Caco-2 (cell line): ENCODE data around the gene PHLDB1. TPM values are rescaled to one million over a fixed set of nuclear protein-coding genes. Genes with fewer than 3 reads are reported as not detected.

Experiments used
- BruUV-seq: library from RNA; stranded (reverse); fragments of 400-500 nt; replicated peaks from 2 replicates; lab custom pipeline; 2021; lab: Mats Ljungman, UMichigan
- CTCF ChIA-PET: fragments of 300-600 bp; sonication (Branson Sonifier 250); formaldehyde crosslinking; loops from one replicate; lab custom pipeline; 2022; ENCODE audit warnings: antibody characterized with exemption; lab: Charles Lee
- POLR2A ChIA-PET: fragments of 300-600 bp; sonication (Branson Sonifier 250); formaldehyde crosslinking; loops from one replicate; lab custom pipeline; 2022; ENCODE audit warnings: antibody characterized with exemption; lab: Charles Lee
- DNase-seq, 2 experiments: peaks; one replicate each; pipeline versions ENCODE4 v3.0.0 to v3.0.0-alpha.2; 2020 to 2022
- H3K27me3 ChIP-seq: replicated peaks from 2 replicates; pipeline ENCODE4 v1.6.0; 2011; ENCODE audit warnings: low read length; ENCODE audit not compliant: control insufficient read depth, insufficient read depth
- H3K36me3 ChIP-seq: 2 replicates; pipeline ENCODE4 v1.5.1; 2011; ENCODE audit warnings: low read length; ENCODE audit not compliant: control insufficient read depth, insufficient read depth
- H3K4me1 ChIP-seq: fragments of 250-450 bp; sonication (Bioruptor Pico); 2 replicates; pipeline ENCODE4 v1.5.1; 2020; ENCODE audit warnings: mild to moderate bottlenecking
- H3K4me3 ChIP-seq: 2 replicates; pipeline ENCODE4 v1.5.1; 2011; ENCODE audit warnings: low read depth, mild to moderate bottlenecking, control low read depth, low read length
- H3K9me3 ChIP-seq: fragments of 250-450 bp; sonication (Bioruptor Pico); 2 replicates; pipeline ENCODE4 v1.5.1; 2020; ENCODE audit warnings: mild to moderate bottlenecking, moderate library complexity
- H3K27ac Mint-ChIP-seq: one replicate; pipeline ENCODE4 v1.8.0; 2022; ENCODE audit warnings: mixed read lengths; ENCODE audit not compliant: unreplicated experiment
- H3K27me3 Mint-ChIP-seq: one replicate; pipeline ENCODE4 v1.8.0; 2022; ENCODE audit warnings: mixed read lengths; ENCODE audit not compliant: insufficient read depth, unreplicated experiment
- H3K36me3 Mint-ChIP-seq: one replicate; pipeline ENCODE4 v1.8.0; 2022; ENCODE audit warnings: mild to moderate bottlenecking, mixed read lengths; ENCODE audit not compliant: insufficient read depth, unreplicated experiment
- H3K4me1 Mint-ChIP-seq: one replicate; pipeline ENCODE4 v1.8.0; 2022; ENCODE audit warnings: low read depth, mixed read lengths; ENCODE audit not compliant: unreplicated experiment
- H3K4me3 Mint-ChIP-seq: one replicate; pipeline ENCODE4 v1.8.0; 2022; ENCODE audit warnings: mild to moderate bottlenecking, moderate library complexity, mixed read lengths; ENCODE audit not compliant: unreplicated experiment
- H3K9me3 Mint-ChIP-seq: one replicate; pipeline ENCODE4 v1.8.0; 2022; ENCODE audit warnings: mixed read lengths; ENCODE audit not compliant: unreplicated experiment
- intact Hi-C: fragments of 100-400 bp; cut with micrococcal nuclease; formaldehyde crosslinking; loops from one replicate; pipeline ENCODE4 v1.10.0; 2022; ENCODE audit not compliant: unreplicated experiment
- total RNA-seq: library from RNA; stranded (reverse); gene quantifications from 2 replicates; pipeline ENCODE4 v1.2.3, GENCODE V29; 2022
- TF ChIP-seq, protein P1 (sequence below), 2 experiments: fragments of 200-600 bp in 1 of 2; IDR thresholded peaks; 1 replicate in 1 of 2; 2 replicates in 1 of 2; pipeline versions ENCODE4 v1.5.1 to v1.8.0; 2011 to 2022; ENCODE audit warnings: antibody characterized with exemption in 1 of 2, control low read depth in 1 of 2, inconsistent platforms in 1 of 2, low read depth in 1 of 2, low read length in 1 of 2, mild to moderate bottlenecking in 1 of 2, moderate library complexity in 1 of 2; ENCODE audit not compliant: insufficient read depth in 1 of 2, severe bottlenecking in 1 of 2, unreplicated experiment in 1 of 2

PHLDB1 gene
- total RNA-seq, 1 experiment from 2014 or later: 72.1 TPM

DNA sequence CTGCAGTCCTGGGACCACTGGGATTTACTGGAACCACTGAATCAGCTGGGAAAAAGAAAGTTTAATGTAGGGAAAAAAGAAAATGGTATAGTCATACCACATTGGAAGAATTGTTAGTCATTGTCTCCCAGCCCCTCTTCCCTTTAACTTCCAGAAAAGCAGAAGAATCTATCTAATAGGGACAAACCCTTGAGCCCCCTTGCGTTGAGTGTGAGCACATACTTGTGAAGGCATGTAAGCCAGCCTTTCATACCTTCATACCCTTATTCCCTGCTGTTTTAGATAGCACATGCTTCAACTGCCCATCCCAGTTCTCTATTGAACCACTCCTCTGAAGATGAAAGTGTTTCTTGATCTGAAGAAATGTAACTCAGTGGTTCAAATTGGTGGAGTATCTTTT, 65.4 kb downstream of the PHLDB1 start:
- DNase-seq: no peak
- no peak overlapping the region for H3K4me3 Mint-ChIP-seq

DNA sequence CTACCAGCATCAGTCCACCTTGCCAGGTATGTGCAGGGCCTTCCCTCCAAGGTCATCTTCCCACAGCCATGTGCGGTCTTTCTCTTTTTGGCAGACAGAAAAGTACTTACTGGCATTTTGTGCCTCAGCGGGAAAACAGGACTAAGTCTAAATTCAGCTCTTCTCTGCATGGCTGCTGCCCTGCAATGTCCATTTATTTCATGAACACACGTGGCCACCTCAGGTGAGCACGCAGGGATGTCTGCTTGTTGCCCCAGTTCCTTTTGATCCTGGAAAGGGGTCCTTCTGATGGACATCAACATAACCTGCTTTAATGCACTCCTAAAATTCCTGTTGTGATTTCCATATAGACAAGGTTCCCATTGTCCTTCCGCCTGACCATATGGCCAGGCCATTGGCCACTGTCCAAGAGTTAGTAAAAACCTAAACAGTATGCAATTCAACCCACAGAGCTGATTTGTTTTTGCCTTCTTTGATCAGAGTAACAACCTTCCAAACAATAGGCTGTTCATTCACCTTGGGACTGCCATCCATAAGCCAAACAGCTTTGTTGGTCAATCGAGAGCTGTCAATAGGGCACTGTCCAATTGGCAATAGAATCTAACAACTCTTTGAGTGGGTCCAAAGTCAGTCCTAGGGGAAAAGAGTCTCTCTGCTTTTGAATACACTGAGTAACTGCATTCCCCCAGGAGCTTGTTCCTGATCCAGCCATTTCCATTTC, 66.1 kb downstream of the PHLDB1 start:
- DNase-seq: no peak

More for the DNA sequence above, 65.4 kb downstream of the PHLDB1 start:
- TF ChIP-seq, protein P1, sequence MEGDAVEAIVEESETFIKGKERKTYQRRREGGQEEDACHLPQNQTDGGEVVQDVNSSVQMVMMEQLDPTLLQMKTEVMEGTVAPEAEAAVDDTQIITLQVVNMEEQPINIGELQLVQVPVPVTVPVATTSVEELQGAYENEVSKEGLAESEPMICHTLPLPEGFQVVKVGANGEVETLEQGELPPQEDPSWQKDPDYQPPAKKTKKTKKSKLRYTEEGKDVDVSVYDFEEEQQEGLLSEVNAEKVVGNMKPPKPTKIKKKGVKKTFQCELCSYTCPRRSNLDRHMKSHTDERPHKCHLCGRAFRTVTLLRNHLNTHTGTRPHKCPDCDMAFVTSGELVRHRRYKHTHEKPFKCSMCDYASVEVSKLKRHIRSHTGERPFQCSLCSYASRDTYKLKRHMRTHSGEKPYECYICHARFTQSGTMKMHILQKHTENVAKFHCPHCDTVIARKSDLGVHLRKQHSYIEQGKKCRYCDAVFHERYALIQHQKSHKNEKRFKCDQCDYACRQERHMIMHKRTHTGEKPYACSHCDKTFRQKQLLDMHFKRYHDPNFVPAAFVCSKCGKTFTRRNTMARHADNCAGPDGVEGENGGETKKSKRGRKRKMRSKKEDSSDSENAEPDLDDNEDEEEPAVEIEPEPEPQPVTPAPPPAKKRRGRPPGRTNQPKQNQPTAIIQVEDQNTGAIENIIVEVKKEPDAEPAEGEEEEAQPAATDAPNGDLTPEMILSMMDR (IDR thresholded peaks at IDR 0.05; ENCODE audit: insufficient read depth in 1 of 2, low read depth in 1 of 2, low read length in 1 of 2, severe bottlenecking in 1 of 2, unreplicated experiment in 1 of 2): peak in 1 of 2 experiments; percentile 31
- CTCF ChIA-PET: no interaction called here
- Mint-ChIP-seq H3K36me3 (no peaks in the 10 kb centered on the region), H3K9me3 (peaks cover 20% of the 10 kb centered on the region), H3K4me1 (peaks cover 22% of the 10 kb centered on the region), H3K27me3 (no peaks in the 10 kb centered on the region), H3K27ac (no peak overlapping the region)
- Histone ChIP-seq H3K27me3 (no peaks in the 10 kb centered on the region), H3K4me1 (peaks cover 9% of the 10 kb centered on the region), H3K4me3 (no peak overlapping the region), H3K9me3 (peaks cover 27% of the 10 kb centered on the region), H3K36me3 (no peaks in the 10 kb centered on the region)
- intact Hi-C loops: no loop called here
- POLR2A ChIA-PET: no interaction called here
- no TSS peak for BruUV-seq

DNA sequence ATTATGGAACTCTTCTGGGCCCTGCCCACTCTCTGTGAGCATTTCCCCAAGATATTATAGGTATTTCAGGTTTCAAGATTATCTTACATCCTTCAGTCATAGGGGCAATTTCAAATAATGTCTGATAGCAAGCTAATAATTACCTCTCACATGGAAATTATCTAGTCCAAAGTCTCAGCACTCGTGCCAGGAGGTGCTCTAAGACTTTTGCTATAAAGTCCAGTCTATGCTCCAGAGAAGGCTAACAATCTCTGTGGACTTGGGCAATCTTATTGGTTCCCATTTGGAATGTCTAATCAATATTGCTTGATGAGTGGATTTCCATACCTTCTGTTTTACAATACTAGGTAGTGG, 66.6 kb downstream of the PHLDB1 start:
- Mint-ChIP-seq H3K27ac (no peak overlapping the region), H3K4me1 (peaks cover 26% of the 10 kb centered on the region), H3K27me3 (no peaks in the 10 kb centered on the region), H3K36me3 (no peaks in the 10 kb centered on the region), H3K4me3 (no peak overlapping the region), H3K9me3 (peaks cover 18% of the 10 kb centered on the region)
- H3K27me3 ChIP-seq: no peaks in the 10 kb centered on the region
- intact Hi-C loops: no loop called here
- H3K9me3 ChIP-seq: peaks cover 27% of the 10 kb centered on the region
- ChIA-PET CTCF (no interaction called here), POLR2A (no interaction called here)
- TF ChIP-seq, protein P1 (IDR thresholded peaks at IDR 0.05; ENCODE audit: insufficient read depth in 1 of 2, low read depth in 1 of 2, low read length in 1 of 2, severe bottlenecking in 1 of 2, unreplicated experiment in 1 of 2): no peak
- H3K36me3 ChIP-seq: no peaks in the 10 kb centered on the region
- no peak for DNase-seq
- BruUV-seq: no TSS peak
- H3K4me3 ChIP-seq: no peak overlapping the region
- H3K4me1 ChIP-seq: peaks cover 13% of the 10 kb centered on the region

More for the DNA sequence above, 66.1 kb downstream of the PHLDB1 start:
- BruUV-seq: no TSS peak
- no peaks in the 10 kb centered on the region for H3K36me3 Mint-ChIP-seq
- intact Hi-C loops: no loop called here
- H3K27me3 Mint-ChIP-seq: no peaks in the 10 kb centered on the region
- peaks cover 22% of the 10 kb centered on the region for H3K4me1 Mint-ChIP-seq
- TF ChIP-seq, protein P1 (IDR thresholded peaks at IDR 0.05; ENCODE audit: insufficient read depth in 1 of 2, low read depth in 1 of 2, low read length in 1 of 2, severe bottlenecking in 1 of 2, unreplicated experiment in 1 of 2): no peak
- no peak overlapping the region for H3K4me3 Mint-ChIP-seq
- H3K36me3 ChIP-seq: no peaks in the 10 kb centered on the region
- no peaks in the 10 kb centered on the region for H3K27me3 ChIP-seq
- peaks cover 27% of the 10 kb centered on the region for H3K9me3 ChIP-seq
- peaks cover 9% of the 10 kb centered on the region for H3K4me1 ChIP-seq
- H3K27ac Mint-ChIP-seq: no peak overlapping the region
- H3K9me3 Mint-ChIP-seq: peaks cover 20% of the 10 kb centered on the region
- CTCF ChIA-PET: no interaction called here
- no peak overlapping the region for H3K4me3 ChIP-seq
- POLR2A ChIA-PET: no interaction called here
